Activated T-helper 9 cell treated with anti-CD3 and anti-CD28 coated beads, Interleukin-2, amount 50 U/mL, for 16 hours (primary cell): Measurements from ENCODE around the gene HOXB4.

ENCODE experiments used
- DNase-seq: peaks from one replicate; pipeline ENCODE4 v3.0.0-alpha.2; 2020; ENCODE audit warnings: low read depth

Gene HOXB4

DNA sequence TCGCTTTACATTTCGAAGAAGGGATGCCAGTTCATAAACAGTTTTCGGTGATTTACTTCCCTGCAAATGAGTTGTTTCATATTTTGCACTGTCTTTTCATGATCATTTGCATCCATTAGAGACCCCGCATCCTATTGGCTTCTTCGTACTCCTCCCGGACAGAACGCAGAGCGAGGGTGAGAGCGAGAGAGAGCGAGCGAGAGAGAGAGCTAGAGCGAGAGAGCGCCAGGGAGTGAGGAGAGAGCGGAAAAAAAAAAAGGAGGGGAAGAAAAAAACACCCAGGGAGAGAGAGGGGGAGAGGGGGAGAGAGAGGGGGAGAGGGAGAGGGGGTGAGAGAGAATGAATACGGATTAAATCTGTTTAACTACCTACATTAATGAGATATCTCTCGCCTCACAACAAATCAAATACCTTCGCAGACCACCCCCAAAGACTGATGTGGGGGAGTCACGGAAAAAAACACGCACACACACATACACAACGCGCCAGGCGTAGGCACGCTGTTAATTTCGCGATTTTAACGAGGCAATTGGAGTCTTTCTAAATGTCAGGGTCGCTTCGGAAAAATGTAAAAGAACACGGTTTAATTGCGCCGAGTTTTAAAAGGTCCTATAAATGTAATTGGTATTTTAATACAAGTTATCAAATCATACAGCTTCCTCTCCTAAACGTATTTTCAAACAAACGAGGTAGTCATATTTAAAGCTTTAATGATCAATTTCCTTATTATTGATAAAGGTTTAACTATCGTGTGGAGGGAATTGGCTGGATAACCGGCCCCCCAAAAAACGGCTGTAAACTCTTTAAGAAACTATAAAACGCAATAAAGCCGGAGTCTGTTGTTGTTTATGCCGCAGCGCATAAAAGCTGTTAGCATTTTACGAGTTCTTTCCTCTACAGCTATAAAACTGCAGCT lies 37.2 kb upstream of the HOXB4 start, which contains the start of gene HOXB8:
HOXB8 (minus strand) TSS at position 246 of the 916 bp plus-strand sequence. CDS start 588 bp downstream, outside the sequence.
- no peak for DNase-seq

DNA sequence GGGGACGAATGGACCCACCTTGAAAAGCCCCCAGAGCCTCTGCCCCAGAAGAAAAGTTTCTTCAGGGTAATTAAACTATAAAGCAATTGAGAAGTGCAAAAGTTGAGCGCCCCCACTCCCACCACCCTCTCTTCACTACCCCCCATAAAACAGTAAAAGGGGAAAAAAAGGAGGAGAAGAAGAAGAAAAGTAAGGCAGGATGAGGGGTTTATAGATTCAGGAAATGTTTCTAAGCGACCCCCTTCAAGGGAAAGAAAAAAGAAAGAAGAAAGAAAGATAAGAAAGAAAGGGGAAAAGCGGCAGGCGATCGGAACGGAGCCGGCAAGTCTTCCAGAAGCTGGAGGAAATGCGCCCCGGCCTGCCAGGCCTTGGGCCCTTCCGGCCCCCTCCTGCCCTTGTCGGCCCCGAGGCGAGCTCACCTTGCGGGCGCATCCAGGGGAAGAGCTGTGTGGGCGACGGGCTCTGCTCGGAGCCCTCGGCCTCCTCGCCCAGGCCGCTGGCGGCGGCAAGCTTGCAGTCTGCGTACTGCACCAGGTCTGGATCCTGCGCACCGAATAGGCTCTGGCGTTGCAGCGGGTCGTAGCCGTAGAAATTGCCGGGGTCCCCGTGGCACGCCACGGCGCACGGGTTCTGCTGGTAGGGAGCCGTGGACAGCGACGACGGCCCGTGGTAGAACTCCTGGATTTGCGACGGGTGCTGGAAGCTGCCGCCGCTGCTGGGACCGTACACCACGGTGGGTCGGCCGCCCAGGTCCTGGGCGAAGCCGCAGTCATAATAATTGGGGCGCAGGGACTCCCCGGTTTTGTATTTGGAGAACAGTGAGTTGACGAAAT lies 35.9 kb upstream of the HOXB4 start:
- no peak for DNase-seq

DNA sequence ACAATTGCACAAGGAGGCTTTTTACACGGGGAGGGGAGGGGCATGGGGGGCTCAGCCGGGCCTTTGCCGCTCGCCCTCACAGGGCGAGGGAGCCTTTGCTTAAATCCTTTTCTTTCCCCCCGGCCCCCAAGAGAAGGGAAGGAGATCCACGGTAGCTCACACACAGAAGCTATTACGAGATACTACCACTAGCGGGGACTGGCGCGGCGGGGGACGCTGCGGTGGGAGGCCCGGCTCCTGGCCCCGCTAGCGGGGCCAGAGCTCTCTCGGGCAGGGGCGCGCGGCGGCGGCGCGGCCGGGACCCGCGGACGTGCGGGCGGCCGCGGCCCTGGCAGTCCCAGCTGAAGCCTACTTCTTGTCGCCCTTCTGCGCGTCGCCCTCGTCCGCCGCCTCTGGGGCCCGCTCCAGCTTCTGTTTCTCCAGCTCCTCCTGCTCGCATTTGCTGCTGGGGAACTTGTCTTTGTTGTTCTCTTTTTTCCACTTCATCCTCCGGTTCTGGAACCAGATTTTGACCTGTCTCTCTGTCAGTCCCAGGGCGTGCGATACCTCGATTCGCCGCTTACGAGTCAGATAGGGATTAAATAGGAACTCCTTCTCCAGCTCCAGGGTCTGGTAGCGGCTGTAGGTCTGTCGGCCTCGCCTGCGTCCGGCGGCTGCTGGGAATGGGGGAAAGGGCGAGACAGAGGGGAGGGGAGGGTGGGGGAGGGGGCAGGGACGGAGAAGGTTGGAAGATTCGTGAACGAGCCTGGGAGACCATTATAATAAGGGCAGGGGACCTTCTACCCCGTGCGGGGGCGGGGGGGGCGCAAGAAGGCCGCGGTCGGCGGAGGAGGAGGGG lies 34.9 kb upstream of the HOXB4 start:
- DNase-seq, result no peak

- no peak for DNase-seq
Measured at GRCh38 chr17:48612456-48612853, 34.3 kb upstream of the HOXB4 start.

DNA sequence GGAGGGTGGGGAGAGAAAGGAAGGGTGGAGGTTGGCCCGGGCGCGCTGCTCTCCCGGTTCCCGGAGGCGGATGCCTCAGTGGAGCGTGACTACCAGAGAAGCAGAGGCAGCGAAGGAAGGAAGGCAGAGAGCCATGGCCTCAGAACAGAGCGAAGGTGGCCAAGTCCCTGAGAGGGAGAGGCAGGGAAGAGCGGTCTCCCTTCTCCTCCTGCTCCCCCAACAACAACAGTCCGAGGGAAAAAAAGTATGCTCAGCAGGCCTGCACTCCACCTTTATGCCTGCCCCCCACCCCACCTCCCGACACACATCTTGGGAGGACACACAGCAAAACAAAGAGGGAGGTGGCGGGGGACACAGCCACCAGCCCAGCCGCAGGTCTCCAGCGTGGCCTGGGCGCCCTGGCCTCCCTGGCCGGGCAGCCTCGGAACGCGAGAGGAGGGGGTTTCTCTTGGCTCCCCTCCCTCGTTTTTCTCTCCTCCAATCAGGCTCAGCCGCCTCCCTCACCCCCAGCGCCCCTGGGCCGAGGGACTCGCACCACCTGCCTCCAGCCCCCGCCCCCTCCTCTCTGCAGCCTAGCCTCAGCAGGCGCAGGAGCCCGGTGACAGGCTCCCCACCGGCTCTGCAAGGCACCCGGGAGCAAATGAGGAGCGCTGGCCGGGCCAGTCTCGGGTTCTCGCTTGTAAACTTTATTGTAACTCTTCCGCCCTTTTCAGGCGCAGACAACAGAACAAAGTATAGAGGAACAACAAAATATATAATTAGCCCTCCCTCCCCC lies 33.7 kb upstream of the HOXB4 start:
- DNase-seq, result no peak

DNA sequence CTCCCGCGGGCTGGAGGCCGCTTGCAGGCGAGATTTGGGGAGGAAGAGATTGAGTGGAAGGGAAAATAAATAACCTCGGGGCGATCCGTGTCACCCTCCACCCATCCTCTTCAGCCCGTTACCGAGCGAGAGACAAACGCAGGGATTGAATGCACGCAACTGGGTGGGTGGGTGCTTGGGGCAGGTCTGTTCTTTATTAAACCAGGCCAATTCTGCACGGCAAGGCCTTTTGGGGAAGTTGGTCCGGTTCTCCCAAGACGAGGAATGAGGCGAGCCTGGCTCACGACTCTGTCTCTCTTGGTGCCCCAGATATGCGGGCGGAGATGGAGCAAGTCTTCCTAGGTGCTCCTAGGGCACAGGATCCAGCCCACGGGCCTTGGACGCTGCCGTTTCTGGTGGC lies 33.1 kb upstream of the HOXB4 start:
- DNase-seq, result no peak

GRCh38 chr17:48610282-48611211 lies 32.4 kb upstream of the HOXB4 start, which contains the start of gene HOXB7:
HOXB7 (minus strand) TSS chr17:48611017; CDS start chr17:48610918, 99 bp downstream.
- peak; percentile 45 for DNase-seq

DNA sequence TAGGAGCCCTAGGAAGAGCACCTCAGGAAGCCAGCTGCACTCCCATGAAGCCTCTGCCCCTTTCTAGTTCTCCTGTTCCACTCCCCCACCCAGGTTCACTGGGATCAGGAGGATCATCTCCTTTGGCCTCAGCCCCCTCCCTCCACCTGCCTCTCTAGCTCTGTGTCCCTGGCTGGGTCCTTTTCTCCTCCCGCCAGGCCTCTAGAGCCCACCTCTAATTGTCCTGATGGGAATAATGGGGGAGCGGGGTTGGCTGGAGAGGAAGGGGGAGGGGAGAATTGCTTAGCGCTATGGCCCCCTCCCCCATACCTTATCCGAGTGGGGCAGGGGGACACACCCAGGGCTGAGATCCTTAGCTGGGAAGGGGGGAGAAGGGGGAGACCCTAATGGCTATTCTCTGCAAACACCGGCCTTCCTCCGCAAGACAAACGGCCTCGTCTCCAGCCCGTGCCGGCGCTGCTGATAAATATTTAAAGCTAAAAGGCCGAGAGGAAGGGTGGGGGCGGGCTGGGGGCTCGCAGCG lies 31.7 kb upstream of the HOXB4 start:
- DNase-seq, result no peak

DNA sequence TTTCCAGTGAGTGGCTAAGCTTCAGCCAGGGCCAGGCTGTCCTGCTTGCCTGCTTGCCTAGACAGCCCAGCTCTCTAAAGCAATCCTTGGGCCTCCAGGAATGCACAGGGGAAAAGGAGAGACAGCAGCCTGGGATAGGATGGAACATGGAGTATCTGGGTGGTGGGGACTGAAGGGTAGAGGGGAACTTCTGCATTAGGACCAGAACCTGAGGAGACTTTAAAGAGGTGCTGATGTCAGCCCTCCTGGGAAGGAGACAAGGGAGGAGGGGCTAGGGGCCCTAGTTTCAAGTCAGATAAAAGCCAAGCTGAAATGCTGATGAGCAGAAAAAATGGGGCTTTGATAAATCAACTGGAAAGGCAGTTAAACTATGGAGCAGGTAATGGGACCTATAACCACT lies 30.9 kb upstream of the HOXB4 start:
- no peak for DNase-seq

GRCh38 chr17:48608494-48608834 lies 30.3 kb upstream of the HOXB4 start:
- no peak for DNase-seq

DNA sequence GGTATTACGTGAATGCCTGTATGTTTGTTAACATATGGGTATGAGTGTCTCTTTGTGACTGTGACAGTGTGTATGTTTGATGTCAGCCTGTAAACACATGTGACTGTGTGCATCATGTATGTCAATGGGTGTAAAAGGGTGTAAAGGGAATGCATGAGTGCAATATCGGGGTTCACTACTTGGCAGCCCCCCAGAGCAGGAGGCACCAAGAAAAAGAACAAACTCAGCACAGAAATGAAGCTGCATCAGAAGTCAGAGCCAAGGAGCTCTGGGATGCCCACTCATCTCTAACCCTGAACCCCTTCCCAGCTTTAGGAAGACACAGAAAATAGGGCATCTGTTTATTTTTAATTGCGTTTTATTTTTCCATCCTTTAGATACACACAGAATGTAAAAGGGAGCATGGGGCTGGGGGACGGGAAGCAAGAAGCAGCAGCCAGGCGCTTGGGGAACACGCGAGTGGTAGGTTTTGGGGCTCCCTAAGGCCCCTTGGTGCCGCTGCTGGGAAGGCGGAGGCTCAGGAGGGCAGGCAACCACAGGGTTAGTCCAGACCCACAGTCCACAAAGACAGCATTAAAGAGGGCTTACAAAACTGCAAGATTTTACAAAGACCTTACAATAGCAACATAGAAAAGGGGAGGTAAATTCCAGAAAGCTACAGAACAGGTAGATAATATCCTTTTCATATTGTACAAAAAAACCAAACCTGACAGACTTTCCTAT lies 28.9 kb upstream of the HOXB4 start:
- no peak for DNase-seq

- no peak for DNase-seq
Measured at GRCh38 chr17:48605991-48606891, 28.1 kb upstream of the HOXB4 start.

DNA sequence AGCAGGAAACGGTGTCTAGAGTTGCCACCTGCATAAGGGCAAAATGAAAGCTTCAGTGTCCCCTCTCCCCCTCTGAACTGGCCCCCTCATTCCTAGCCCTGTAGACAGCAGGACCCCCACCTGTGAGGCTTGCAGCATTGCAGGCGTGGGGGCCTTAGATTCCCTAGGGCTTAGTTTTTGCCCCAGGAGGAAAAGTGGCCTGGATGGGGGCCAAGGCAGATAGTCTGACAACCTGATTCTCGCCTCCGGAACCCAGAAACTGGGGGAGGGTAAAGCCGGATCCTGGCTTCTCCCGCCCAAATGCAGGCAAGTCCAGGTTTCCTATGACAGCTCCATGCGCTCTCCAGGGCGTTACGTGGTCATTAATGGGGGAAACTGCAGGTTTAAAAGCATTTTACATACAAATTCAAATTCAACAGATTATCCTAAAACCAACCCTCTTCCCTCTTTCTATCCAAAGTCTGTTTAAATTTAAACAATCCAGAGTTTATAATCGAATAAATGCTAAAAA lies 27.3 kb upstream of the HOXB4 start:
- DNase-seq, result no peak

- DNase-seq, result no peak
Measured at GRCh38 chr17:48604770-48605329, 26.7 kb upstream of the HOXB4 start, which contains the start of gene HOXB6. HOXB6 (minus strand) TSS chr17:48604986; CDS start chr17:48598150, 6,836 bp downstream.

DNA sequence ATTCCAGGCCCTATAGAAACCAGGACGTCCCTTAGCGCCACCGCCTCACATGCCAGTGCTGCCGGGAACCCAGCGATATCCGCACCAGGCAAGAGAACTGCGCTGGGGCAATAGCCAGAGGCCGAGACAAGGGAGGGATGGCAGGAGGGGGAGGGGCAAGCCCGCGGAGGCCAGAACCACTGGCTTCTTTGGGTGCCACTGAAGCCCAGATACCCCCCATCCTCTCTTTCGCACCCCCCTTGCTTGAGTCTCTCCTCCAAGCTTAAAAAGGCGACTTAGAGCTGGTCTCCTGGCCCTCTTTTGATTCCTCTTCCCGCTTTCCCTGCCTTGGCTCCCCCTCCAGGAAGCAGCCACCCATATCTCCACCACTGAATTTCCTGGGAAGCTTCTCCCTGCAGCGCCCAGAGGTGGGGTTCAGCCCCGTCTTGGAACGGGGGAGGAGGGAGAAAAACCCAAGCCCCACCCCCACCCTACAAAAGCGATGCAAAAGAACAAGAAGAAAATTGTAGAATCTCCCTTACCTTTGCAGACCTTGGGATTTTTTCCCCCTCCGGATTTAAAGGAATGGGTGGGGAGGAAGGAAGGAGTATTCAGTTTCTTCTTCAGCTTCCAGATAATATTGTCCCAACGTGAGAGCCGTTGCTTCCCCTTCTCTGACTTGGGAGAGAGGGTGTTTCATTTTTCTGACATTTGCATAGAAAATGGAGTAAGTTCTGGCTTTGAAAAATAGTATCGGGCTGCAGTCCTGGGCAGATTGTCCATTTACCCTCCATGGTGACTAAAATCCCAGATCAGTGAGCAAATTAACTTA lies 26.0 kb upstream of the HOXB4 start:
- no peak for DNase-seq
